AG20443 (cell line): Measurements from ENCODE around the gene UBE3C.
"Not testable (repeated sequence)": the region's sequence is repeated elsewhere in the genome, so short reads cannot be mapped to it uniquely, and the experiment has no call there.

Source experiments
- DNase-seq: peaks from one replicate; pipeline ENCODE4 v3.0.0; 2012; ENCODE audit warnings: low spot score, mixed read lengths

The UBE3C gene

DNA sequence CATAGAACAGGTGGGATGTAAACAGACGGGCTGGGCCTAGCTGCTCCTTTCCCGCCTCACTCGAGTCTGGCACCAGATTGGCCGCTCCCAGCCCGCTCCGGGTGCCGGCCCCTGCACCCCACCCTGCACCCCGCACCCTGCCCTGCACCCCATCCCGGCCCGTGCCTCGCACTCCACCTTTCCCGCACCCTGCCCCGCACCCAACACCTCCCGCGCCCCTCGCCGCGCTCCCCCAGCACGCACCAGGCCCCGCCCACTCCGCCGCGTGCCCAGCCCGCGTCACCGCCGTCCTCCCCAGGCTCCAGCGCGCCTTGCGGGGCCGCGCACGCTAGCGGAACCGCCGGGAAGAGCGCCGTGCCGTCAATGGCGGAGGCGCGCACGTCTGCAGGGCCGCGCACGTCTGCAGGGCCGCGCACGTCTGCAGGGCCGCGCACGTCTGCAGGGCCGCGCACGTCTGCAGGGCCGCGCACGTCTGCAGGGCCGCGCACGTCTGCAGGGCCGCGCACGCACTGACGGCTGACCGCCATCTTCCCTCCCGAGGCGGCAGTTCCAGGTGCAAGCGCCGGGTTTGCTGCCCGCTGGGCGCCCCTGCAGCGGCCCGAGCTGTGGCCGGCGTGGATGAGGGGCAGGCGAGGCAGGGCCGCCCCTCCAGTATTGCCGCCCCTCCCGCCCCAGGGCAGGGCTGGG, at the start of gene UBE3C:
UBE3C (plus strand) TSS at position 503 of the 687 bp plus-strand sequence. CDS start 347 bp downstream, outside the sequence.
- peak; percentile 97 for DNase-seq

DNA sequence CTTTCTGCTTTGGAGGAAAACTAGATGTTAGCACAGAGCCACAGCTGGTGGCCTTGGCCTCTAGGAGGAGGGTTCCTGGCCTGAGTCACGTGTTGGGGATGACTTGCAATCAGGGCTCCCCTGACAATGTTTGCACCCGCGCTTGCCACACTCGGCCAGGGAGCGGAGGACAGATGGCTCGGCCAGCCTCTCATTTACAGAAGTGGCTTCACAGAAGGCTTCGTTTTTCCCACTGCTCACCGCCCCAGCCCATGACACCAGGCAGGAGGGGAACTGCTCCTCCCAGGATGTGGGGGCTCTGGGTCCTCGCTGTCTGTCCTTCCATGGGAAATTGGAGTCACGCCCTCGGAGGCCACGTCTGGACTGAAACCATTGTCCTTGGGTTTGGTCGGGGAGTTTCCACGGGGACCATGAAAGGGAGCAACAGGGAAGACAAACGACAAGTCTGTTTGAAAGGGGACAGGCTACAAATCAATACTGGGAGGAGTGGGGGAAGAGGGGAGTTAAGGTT, 49.6 kb upstream of the UBE3C start:
- no peak for DNase-seq

DNA sequence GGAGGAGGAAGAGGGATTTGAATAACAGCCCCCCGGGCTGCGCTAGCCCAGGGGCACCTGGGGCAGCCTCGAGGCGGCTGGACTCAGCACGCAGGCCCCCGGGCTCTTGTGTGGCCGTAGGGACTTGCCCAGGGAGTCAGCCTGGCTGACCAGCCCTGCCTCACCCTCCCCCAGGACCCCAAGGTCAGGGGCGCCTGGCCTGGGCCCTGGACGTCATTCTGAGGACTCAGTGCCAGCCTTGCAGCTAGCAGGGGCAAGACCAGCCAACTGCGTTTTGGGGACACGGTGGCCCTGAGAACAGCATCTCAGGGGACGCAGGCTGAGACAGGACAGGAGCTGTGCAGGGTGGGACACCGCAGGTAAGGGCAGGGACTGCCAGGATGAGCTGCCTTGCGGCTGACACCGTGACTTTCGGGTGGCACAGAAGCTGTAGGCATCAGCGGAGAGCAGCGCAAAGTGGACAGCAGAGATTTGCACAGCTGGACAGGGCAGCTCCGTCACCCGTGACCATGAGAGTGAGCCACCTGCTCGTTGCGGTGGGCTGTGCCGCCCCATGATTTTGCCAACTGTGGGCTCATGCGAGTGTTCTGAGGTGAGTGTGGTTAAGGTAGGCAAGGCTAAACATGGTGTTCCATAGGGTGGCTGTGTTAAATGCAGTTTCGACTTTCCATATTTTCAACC, 48.1 kb upstream of the UBE3C start:
- DNase-seq: peak; percentile 6

DNA sequence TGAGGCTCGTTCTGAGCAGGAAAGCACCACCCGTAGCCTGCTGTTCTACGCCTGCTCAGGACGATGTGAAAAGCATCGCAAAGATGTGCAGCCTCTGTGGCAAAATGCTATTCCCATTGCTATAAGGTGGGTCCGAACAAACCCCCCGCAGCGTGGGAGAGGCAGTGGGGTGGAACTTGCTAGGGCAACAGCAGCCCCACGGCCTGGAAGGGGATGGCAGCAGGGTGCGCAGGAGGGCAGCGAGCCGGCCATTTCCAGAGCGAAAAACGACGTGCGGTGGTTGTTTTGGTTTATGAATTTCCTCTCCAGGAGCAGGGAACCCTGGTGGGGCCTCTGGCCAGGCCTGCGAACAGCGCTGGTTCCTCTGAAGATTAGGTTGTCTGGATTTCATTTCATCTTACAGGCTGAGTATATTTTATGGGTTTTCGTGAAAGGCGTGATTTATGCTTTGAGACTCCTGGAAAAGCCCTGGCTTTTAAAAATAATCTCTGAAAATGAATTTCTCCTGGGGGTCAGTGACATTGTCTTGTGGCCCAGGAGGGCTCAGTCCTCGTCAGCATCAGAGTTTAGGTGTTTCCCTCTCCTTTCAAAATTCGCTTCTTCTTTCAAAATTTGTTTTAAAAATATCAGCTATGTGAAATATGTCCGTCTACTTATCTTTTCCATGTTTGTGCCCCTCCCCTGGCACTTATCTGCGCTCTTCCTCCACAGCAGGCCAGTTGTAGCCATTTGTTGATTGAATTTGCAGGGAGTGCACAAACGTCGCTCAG, 42.3 kb upstream of the UBE3C start:
- peak; percentile 45 for DNase-seq

DNA sequence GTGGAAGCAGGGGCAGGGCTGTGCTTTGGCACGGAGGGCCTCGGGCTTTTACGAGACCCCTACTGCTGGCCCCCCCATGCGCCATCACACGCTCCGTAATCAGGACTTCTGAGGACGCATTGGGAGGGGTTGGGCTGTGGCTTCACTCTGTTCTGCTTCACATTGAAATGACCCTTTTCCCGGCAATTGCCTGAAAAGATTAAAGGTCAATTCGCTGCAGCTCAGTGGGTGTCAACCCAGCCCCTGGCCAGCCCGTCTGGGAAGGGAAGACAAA, 41.7 kb upstream of the UBE3C start:
- DNase-seq: no peak

DNA sequence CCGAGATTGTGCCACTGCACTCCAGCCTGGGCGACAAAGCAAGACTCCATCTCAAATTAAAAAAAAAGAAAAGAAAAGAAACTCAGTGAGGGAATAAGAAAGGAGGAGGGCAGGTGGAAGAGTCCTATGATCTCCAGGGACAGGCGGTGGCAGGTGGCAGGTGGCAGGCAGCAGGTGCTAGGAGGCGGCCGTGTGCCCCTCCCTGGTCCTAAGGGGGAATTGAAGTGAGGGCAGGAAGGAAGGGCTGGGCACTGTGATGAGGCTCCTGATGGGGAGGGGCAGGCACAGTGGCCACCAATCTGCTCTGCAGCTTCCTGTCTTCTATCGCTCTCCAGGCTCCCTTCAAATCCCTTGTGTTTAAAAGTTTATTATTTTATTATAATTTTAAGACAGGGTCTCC, 41.2 kb upstream of the UBE3C start:
- no peak for DNase-seq

DNA sequence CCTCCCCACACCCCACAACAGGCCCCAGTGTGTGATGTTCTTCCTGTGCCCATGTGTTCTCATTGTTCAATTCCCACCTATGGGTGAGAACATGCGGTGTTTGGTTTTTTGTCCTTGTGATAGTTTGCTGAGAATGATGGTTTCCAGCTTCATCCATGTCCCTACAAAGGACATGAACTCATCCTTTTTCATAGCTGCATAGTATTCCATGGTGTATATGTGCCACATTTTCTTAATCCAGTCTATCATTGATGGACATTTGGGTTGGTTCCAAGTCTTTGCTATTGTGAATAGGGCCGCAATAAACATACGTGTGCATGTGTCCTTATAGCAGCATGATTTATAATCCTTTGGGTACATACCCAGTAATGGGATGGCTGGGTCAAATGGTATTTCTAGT, 38.7 kb upstream of the UBE3C start:
- not testable (repeated sequence) for DNase-seq

DNA sequence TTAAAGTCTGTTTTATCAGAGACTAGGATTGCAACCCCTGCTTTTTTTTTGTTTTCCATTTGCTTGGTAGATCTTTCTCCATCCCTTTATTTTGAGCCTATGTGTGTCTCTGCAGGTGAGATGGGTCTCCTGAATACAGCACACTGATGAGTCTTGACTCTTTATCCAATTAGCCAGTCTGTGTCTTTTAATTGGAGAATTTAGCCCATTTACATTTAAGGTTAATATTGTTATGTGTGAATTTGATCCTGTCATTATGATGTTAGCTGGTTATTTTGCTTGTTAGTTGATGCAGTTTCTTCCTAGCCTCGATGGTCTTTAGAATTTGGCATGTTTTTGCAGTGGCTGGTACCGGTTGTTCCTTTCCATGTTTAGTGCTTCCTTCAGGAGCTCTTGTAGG, 35.1 kb upstream of the UBE3C start:
- not testable (repeated sequence) for DNase-seq

DNA sequence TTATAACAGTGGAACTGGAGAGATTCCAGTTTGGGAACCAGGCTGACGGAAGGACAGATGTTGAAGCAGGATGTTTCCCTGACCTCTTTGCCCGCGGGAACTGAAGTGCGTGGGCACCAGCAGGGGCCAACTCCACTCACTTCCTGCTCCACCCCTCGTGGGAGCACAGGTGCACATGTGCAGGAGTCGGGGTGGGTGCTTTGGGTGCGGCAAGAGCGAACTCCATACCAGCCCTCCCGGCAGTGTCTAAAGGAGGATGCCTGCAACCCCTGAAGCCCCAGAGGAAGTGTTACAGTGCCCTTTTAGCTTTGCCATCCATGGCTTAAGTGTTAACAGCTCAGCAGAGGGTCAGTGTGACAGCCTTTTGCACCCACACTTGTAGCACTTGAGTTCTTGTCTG, 27.4 kb upstream of the UBE3C start:
- DNase-seq: no peak

DNA sequence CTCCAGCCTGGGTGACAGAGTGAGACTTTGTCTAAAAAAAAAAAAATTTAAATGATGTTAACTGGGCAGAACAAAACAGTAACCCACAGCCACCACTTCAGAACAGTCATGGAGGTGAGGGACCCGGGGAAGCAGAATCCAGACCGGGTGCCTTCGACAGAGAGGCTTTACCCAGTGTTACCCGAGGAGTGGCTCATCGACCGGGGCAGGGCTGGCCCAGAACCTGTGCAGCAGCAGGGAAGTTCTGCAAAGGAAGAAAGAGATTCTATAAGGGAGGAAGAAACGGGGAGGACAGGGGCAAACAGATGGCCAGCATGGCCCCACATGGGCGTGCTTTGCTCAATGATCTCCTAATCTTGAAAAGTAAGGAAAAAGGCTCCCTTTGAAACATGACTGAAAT, 26.0 kb upstream of the UBE3C start:
- DNase-seq: no peak

DNA sequence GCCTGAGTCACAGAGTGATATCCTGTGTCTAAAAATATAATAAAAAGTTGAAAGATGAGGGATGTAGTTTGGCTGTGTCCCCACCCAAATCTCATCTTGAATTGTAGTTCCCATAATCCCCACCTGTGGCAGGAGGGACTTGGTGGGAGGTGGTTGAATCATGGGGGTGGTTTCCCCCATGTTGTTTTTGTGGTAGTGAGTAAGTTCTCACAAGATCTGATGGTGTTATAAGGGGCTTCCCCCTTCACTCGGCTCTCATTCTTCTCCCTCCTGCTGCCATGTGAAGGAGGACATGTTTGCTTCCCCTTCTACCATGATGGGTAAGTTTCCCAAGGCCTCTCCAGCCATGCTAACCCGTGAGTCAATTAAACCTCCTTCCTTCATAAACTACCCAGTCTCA, 25.1 kb upstream of the UBE3C start:
- DNase-seq: no peak

DNA sequence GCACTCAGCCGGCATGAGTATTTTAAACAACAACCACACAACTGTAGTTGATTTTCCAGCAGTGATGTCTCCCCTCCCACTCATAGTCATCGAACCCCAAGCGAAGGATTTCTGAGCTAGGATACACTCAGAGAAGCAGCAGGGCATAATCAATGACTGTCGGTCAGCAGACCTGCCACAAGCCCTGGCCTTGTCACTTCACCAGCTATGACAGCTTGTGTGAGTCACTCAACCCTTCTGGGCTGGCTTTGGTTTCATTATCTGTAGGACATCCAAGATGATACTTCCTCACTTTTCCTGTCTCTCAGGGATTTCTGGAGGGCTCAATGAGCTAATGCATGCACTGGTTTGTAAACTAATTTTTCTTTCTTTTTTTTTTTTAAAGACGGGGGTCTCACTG, 22.0 kb upstream of the UBE3C start:
- DNase-seq: no peak

DNA sequence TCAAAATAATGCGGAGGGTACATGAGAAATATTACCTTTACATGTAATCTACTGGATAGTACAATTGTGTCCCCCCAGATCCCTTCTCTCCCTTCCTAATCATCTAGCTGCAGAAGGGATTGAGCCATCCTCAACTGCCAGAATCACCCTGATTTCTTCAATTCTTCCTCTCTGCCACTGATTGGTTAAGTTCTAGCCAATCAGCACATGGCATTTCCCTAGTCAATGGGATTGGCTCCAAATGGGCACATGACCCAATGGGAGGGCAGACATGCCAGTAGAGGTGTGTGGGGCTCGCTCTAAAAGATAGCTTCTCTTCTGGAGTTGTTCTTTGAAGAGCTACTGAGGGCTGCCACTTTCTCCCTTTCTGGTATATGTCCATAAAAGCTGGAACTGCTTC, 20.9 kb upstream of the UBE3C start:
- DNase-seq: no peak

DNA sequence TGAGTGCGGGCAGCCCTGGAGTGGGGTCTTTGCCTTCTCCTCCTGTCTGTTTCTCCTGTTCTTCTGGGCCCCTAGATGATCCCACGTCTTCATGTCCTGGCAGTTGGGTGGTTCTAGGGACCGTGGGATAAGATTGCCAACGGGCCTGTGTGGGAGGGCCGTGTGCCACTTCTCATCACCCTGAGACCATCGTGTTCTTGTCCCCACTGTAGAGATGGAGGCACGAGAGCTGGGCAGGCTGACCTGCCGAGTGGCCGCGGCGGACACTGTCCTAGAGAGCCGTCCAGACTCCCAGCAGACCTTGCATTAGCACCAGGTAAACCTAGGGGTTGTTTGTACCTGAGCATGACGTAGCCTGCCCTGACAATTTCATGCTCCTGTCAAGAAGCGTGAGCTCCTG, 18.5 kb upstream of the UBE3C start:
- DNase-seq: no peak

DNA sequence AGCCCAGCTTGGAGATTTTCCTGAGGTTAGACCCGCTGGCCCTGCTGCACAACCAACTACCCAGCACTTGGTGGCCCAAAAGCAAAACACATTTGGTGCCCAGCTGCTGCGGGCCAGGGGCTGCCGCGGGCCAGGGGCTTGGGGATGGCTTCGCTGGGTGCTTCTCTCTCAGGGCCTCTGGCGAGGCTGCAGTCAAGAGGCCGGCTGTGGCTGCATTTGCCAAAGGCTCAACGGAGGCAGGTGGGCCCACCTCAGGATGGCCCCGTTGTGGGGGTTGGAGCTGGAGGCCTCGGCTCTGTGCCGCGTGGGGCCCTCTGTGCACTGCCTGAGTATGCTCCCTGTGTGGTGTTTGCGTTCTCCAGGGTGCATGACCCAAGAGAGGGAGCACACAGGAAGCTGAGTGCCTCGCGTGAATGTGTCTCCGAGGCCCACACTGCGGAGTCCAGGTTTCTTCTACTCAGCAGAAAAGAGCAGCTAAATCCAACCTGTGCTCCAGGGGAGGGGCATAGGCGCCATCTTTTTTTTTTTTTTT, 17.5 kb upstream of the UBE3C start:
- DNase-seq: no peak

DNA sequence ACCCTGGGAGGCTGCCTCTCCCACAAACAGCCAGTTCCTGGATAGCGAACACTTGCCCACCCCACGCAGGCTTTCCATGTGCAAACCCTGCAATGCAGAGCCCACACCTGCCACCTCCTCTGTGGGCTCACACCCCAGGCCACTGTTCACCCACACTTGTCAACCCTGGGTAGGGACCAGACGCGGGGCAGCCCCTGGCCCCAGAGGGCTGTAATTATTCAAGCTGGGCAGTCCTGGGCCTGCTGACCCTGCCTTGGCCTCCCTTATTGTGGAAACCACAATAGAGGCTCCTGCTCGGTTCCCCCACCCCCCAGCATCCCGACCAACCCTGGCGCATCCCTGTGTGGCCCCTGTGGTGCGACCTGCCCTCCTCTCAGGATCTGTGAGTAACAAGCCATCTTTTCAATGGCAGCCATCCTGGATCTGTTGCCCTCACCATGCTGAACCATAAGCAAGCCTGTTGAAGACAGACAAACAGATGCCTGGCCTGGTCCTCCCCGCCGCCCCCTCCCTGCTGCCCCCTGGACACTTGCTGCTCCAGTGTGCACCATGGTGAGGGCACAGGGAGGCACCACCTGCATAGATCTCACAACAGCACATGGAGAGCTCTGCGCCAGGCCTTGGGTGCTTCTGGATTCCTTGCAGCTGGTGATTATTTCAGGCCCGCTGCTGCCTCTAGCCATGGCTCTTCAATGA, 15.8 kb upstream of the UBE3C start:
- DNase-seq: no peak

DNA sequence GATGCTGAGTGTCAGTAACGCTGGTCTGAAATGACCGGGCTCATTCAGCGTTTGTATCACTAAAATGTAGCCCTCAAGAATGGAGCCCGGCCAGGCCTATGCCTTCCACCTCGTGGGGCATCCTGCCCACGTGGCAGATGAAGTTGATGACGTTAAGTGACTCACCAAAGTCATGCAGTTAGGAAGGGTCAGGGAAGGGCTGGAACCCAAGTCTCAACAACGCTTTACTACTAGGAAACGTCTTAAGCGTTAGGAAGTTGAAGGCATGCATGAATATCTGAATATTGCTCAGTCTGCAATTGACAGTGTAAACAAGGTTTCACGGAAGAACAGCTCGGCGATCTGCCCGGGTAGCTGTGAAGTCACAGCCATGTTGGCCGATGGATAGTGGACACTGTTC, 14.0 kb upstream of the UBE3C start:
- no peak for DNase-seq

DNA sequence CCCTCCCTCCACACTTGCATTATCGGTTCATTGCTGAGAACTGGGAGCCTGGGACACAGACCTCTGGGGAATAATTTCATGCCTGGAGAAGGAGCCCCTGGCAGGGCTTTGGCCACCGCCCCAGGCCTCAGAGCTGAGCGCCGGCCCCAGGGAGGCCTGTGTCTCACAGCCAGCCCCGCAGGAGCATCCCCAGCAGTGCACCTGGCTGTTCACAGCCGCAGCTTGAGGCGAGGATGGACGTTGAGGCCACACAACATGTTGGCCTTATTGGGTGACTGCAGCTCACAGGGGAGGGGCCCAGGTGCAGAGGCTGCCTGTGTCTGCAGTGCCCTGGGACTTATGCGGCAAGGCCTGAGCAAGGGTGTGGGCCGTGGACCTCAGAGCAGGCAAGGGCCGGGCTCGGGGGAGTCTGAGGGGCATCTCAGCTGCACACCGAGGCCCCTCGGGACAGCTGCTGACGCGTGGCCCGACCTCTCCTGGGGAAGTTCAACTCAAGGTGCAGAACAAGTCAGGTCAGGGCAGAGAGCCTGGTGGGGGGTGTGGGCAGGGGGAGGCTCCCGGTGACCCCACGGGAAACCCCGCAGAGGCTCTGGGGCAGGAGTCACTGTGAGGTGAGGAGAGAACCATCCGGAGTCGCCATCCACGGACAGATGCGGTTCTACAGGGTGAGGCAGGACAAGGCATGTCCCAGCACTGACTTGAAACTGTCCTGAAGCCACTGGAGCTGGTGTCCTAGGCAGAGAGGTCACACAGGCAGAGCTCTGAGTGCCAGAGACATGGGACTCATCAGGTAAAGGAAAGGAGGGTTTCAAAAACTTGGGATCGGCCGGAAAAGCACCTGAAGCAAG, 13.1 kb upstream of the UBE3C start:
- no peak for DNase-seq

DNA sequence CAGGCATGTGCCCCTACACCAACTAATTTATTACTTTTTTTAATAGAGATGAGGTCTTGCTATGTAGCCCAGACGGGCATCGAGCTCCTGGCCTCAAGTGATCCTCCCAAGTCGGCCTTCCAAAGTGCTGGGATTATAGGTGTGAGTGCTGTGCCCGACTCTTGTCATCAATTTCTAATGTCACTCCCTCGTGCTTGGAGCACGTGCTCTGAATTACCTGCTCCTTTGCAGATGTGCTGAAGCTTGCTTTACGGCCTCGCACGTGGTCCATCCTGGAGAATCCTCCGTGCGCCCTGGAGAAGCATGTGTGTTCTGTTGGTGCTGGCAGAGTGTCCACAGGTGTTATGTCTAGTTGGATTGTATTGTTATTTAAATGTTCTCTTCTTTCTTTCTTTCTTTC, 11.8 kb upstream of the UBE3C start:
- no peak for DNase-seq

DNA sequence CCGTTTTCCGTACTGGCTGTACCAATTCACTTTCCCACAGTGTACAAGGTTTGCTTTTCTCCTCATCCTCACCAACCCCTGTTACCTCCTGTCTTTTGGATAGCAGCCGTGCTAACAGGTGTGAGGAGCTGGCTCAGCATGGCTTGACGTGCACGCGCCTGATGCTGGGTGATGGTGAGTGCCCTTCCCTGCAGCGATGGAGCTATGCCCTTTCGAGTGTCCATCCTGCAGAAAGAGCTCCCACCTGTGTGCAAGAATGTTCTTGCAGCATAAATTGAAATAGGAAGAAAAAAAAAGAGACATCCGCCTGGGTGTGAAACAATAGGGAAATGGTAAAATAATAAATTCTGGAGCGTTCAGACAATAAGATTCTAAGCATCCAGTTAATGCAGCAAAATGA, 9.5 kb upstream of the UBE3C start:
- DNase-seq: no peak

DNA sequence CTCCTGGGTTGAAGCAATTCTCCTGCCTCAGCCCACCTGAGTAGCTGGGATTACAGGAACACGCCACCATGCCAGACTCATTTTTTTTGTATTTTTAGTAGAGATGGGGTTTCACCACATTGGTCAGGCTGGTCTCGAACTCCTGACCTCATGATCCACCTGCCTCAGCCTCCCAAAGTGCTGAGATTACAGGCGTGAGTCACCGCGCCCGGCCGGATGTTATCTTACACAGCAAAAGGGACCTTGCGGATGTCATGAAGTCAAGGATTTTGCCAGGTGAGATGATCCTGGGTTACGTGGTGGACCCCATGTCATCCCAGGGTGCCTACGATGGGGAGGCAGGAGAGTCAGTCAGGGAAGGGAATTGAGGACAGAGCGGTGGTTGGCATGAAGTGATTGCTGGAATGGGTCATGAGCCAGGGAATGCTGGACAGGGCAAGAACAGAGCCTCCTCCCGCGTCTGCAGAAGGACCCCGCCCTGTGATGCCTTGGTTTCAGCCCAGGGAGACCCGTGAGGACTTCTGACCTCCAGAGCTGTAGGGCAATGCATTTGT, 8.7 kb upstream of the UBE3C start:
- DNase-seq: no peak
